ENCODE data around the gene PRAMEF9.
"Not testable (repeated sequence)": the region's sequence is repeated elsewhere in the genome, so short reads cannot be mapped to it uniquely, and the experiment has no call there.

DNA sequence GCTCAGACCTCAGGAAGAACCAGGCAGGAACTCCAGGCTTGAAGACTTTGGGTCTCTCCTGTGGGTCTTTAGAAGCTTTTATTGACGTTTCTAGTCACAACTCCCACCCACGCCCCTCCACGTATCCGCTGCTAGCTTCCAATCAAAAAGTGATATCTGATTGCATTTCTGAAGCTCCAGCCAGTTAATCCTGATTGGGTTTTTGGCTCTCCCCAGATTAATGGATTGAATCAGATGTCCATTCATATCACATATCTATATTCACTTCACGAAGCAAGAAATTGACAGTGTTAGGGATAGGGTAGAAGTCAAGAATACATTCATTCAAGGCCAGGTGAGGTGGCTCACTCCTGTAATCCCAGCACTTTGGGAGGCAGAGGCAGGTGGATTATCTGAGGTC, 15.7 kb upstream of the PRAMEF9 start, which contains the start of gene PRAMEF26:
- TF ChIP-seq POLR2AphosphoS5, POLR2A (IDR thresholded peaks at IDR 0.05): not testable (repeated sequence)
- TF ChIP-seq, protein P1, sequence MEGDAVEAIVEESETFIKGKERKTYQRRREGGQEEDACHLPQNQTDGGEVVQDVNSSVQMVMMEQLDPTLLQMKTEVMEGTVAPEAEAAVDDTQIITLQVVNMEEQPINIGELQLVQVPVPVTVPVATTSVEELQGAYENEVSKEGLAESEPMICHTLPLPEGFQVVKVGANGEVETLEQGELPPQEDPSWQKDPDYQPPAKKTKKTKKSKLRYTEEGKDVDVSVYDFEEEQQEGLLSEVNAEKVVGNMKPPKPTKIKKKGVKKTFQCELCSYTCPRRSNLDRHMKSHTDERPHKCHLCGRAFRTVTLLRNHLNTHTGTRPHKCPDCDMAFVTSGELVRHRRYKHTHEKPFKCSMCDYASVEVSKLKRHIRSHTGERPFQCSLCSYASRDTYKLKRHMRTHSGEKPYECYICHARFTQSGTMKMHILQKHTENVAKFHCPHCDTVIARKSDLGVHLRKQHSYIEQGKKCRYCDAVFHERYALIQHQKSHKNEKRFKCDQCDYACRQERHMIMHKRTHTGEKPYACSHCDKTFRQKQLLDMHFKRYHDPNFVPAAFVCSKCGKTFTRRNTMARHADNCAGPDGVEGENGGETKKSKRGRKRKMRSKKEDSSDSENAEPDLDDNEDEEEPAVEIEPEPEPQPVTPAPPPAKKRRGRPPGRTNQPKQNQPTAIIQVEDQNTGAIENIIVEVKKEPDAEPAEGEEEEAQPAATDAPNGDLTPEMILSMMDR (IDR thresholded peaks at IDR 0.05) = not testable (repeated sequence)
